SK-N-SH (cell line): Measurements from ENCODE around the gene USP25. TPM values are rescaled to one million over a fixed set of nuclear protein-coding genes. Genes with fewer than 3 reads are reported as not detected.

Experiments used
- CHD2 ChIP-seq: fragments of 150-350 bp; IDR thresholded peaks from 2 replicates; pipeline ENCODE4 v1.6.1; 2018; ENCODE audit warnings: low read length; ENCODE audit not compliant: partially characterized antibody
- ELF1 ChIP-seq: IDR thresholded peaks from 2 replicates; pipeline ENCODE4 v1.4.0; 2012
- EP300 ChIP-seq, 2 experiments: IDR thresholded peaks; 2 replicates each; pipeline versions ENCODE4 v1.4.0 to v1.6.1; 2012; ENCODE audit warnings: borderline replicate concordance in 1 of 2, low read depth in 1 of 2, low read length in 1 of 2
- EZH2phosphoT487 ChIP-seq: fragments of 200-600 bp; sonication (generic); IDR thresholded peaks from 2 replicates; pipeline ENCODE4 v1.6.1; 2017; ENCODE audit warnings: low read depth, mixed run types, mild to moderate bottlenecking, antibody characterized with exemption, moderate library complexity, borderline replicate concordance
- FOXM1 ChIP-seq: IDR thresholded peaks from 2 replicates; pipeline ENCODE4 v1.4.0; 2012; ENCODE audit warnings: low read depth, mild to moderate bottlenecking
- GATA2 ChIP-seq: sonication (generic); formaldehyde crosslinking; IDR thresholded peaks from 2 replicates; pipeline ENCODE4 v1.5.0; 2020; ENCODE audit warnings: mild to moderate bottlenecking, missing genetic modification reagents
- NFIC ChIP-seq: IDR thresholded peaks from 2 replicates; pipeline ENCODE4 v1.4.0; 2012; ENCODE audit warnings: borderline replicate concordance
- POLR2AphosphoS5 ChIP-seq: IDR thresholded peaks from 2 replicates; pipeline ENCODE4 v1.6.1; 2012; ENCODE audit warnings: low read depth, low read length
- RAD21 ChIP-seq: IDR thresholded peaks from 2 replicates; pipeline ENCODE4 v1.6.1; 2012; ENCODE audit warnings: mild to moderate bottlenecking, low read length
- RCOR1 ChIP-seq: fragments of 150-350 bp; IDR thresholded peaks from 2 replicates; pipeline ENCODE4 v1.6.1; 2017; ENCODE audit warnings: antibody characterized with exemption, low read length
- RXRA ChIP-seq: IDR thresholded peaks from 2 replicates; pipeline ENCODE4 v1.4.0; 2012; ENCODE audit warnings: low read depth, mild to moderate bottlenecking, borderline replicate concordance
- SIN3A ChIP-seq: IDR thresholded peaks from 2 replicates; pipeline ENCODE4 v1.6.1; 2012; ENCODE audit warnings: low read depth, mild to moderate bottlenecking, low read length, moderate library complexity, borderline replicate concordance
- SMC3 ChIP-seq: IDR thresholded peaks from 2 replicates; pipeline ENCODE4 v1.6.1; 2012; ENCODE audit warnings: low read depth, low read length, improper control_type of control experiment
- TEAD4 ChIP-seq: IDR thresholded peaks from 2 replicates; pipeline ENCODE4 v1.4.0; 2012; ENCODE audit warnings: mild to moderate bottlenecking, borderline replicate concordance; ENCODE audit not compliant: insufficient read depth
- polyA plus RNA-seq, 3 experiments: library from polyadenylated mRNA; depleted of rRNA; stranded (reverse); fragments of >200 nt; gene quantifications; 2 replicates each; pipeline ENCODE4 v1.2.3, GENCODE V29; 2012
- TF ChIP-seq, protein P1 (sequence below): fragments of 200-600 bp; sonication (generic); IDR thresholded peaks from 2 replicates; pipeline ENCODE4 v1.6.1; 2017; ENCODE audit warnings: antibody characterized with exemption, mild to moderate bottlenecking, moderate library complexity
- TF ChIP-seq, protein P2 (sequence below): IDR thresholded peaks from 2 replicates; pipeline ENCODE4 v1.4.0; 2012; ENCODE audit warnings: low read depth, borderline replicate concordance
- TF ChIP-seq, protein P3 (sequence below): fragments of 150-350 bp; IDR thresholded peaks from 2 replicates; pipeline ENCODE4 v1.6.1; 2016; ENCODE audit warnings: mild to moderate bottlenecking, low read depth, low read length
- TF ChIP-seq, protein P4 (sequence below): IDR thresholded peaks from 2 replicates; pipeline ENCODE4 v1.4.0; 2012; ENCODE audit warnings: low read depth
- TF ChIP-seq, protein P5 (sequence below): fragments of 150-350 bp; IDR thresholded peaks from 2 replicates; pipeline ENCODE4 v1.6.1; 2017; ENCODE audit warnings: antibody characterized with exemption, low read length, low read depth, borderline replicate concordance

USP25 gene
- polyA plus RNA-seq, 1 of the 3 experiments (the other 2 are of a cell fraction), result 4.6 TPM

DNA sequence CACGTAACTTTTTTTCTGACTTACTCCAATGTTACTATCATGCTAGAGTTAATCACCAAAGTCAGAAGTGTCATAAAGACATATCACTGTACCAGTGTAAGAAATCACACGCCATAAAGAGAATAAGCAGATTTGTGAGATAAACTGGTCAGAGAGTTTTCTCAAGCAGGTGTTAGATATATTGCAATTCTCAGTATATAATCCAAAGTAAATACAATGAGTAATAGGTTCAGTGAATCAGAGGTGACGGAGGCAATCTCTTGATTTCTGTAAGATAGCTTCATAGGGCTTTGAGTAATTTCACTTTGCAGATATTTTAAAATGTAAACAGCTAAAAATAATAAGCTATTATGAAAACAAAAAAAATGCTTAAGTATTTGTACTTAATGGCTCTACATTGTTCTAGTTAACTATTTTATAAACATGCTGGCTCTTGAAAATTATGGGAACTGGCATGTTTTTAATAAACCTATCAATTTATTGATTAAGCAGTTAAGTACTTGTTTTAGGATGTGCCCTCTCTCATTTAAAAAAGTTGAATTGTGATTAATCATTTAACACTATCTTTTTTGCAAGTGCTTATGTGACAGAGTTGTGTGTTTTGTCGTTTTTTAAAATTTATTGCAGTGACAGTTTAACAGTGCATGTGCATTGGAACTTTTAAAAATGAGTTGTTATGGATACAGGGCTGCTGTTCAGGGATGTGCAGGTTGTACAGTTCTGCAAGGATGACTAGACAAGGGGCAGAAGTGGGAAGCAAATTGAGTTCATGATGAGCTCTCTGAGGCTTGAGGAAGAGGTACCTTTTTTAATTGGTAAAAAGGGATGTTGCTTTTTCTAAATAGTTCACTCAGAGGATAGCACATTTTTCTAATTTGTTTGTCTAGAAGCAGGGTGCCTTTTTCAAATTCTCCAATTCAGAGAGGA lies 119.1 kb downstream of the USP25 start (continued):
- TF ChIP-seq, protein P1, sequence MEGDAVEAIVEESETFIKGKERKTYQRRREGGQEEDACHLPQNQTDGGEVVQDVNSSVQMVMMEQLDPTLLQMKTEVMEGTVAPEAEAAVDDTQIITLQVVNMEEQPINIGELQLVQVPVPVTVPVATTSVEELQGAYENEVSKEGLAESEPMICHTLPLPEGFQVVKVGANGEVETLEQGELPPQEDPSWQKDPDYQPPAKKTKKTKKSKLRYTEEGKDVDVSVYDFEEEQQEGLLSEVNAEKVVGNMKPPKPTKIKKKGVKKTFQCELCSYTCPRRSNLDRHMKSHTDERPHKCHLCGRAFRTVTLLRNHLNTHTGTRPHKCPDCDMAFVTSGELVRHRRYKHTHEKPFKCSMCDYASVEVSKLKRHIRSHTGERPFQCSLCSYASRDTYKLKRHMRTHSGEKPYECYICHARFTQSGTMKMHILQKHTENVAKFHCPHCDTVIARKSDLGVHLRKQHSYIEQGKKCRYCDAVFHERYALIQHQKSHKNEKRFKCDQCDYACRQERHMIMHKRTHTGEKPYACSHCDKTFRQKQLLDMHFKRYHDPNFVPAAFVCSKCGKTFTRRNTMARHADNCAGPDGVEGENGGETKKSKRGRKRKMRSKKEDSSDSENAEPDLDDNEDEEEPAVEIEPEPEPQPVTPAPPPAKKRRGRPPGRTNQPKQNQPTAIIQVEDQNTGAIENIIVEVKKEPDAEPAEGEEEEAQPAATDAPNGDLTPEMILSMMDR, result no peak
- no peak for TF ChIP-seq EZH2phosphoT487
- no peak for TF ChIP-seq SIN3A
- peak; percentile 9; the same call in 1 of the 2 replicates for TF ChIP-seq RXRA
- TF ChIP-seq, protein P2, sequence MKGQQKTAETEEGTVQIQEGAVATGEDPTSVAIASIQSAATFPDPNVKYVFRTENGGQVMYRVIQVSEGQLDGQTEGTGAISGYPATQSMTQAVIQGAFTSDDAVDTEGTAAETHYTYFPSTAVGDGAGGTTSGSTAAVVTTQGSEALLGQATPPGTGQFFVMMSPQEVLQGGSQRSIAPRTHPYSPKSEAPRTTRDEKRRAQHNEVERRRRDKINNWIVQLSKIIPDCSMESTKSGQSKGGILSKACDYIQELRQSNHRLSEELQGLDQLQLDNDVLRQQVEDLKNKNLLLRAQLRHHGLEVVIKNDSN, result no peak
- TF ChIP-seq RAD21, result no peak
- TF ChIP-seq EP300 (IDR thresholded peaks at IDR 0.05; ENCODE audit: borderline replicate concordance in 1 of 2, low read depth in 1 of 2, low read length in 1 of 2), result no peak
- TF ChIP-seq SMC3, result no peak
- TF ChIP-seq ELF1, result no peak
- TF ChIP-seq TEAD4, result no peak
- no peak for TF ChIP-seq FOXM1
- TF ChIP-seq, protein P3, sequence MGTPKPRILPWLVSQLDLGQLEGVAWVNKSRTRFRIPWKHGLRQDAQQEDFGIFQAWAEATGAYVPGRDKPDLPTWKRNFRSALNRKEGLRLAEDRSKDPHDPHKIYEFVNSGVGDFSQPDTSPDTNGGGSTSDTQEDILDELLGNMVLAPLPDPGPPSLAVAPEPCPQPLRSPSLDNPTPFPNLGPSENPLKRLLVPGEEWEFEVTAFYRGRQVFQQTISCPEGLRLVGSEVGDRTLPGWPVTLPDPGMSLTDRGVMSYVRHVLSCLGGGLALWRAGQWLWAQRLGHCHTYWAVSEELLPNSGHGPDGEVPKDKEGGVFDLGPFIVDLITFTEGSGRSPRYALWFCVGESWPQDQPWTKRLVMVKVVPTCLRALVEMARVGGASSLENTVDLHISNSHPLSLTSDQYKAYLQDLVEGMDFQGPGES, result no peak
- TF ChIP-seq CHD2, result no peak
- no peak for TF ChIP-seq POLR2AphosphoS5
- no peak for TF ChIP-seq GATA2 (CRISPR knock-in tag)
- TF ChIP-seq RCOR1, result no peak
- TF ChIP-seq, protein P4, sequence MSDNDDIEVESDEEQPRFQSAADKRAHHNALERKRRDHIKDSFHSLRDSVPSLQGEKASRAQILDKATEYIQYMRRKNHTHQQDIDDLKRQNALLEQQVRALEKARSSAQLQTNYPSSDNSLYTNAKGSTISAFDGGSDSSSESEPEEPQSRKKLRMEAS, result no peak
- TF ChIP-seq, protein P5, sequence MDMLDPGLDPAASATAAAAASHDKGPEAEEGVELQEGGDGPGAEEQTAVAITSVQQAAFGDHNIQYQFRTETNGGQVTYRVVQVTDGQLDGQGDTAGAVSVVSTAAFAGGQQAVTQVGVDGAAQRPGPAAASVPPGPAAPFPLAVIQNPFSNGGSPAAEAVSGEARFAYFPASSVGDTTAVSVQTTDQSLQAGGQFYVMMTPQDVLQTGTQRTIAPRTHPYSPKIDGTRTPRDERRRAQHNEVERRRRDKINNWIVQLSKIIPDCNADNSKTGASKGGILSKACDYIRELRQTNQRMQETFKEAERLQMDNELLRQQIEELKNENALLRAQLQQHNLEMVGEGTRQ, result no peak
- TF ChIP-seq NFIC, result peak; percentile 60; the same call in 1 of the 2 replicates
- TF ChIP-seq, all 33 proteins: peak for 5
